Non-pigmented ciliary epithelial cell (primary cell): ENCODE results near the gene CYTH2.

Experiments
- DNase-seq: peaks from one replicate; pipeline ENCODE4 v3.0.0-alpha.2; 2010; ENCODE audit warnings: low read depth

CYTH2 gene

DNA sequence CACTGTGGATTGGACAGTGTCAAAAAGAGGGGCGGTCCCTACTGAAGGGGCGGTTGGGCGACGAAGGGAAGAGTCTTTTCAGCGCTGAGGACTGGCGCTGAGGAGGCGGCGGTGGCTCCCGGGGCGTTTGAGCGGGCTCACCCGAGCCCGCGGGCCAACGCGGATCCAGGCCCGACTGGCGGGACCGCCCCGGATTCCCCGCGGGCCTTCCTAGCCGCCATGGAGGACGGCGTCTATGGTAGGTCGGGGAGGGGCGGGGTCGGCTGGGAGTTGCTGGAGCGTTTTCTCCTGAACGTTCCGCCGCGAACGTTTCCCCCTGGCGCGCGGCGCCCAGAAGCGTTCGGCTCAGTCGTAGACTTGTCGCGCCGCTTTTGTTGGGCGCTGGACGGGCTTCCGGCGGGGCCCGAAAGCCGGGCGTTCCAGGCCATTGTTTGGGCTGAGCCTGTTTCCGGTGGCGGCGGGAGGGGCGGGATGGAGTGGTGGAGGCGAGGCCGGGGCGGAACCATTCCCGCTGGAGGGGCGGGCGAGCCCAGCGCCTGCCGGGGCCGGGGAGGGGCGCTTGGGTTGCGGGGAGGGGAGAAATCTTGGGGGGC lies at the start of gene CYTH2:
Gene CYTH2 (plus strand): TSS at position 81 of the 593 bp plus-strand sequence. CDS start 139 bp downstream, at position 220.
- no peak for DNase-seq

DNA sequence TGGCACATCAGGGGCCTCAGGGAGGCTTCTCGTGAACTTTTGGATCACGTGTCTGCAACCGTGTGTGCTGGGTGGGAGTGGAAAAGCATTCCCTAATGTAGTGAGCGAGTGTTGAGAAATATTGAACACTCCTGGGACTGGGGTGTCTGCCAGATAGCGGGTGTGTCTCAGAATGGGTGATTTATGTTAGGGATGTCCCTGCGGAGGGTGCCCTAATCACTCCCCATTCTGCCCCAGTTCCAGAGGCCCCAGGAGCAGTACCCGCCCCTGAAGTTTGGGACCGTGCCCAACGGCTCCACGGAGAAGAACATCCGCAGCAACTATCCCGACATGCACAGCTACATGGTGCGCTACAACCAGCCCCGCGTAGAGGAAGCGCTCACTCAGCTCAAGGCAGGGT lies 47.6 kb upstream of the CYTH2 start:
- no peak for DNase-seq

DNA sequence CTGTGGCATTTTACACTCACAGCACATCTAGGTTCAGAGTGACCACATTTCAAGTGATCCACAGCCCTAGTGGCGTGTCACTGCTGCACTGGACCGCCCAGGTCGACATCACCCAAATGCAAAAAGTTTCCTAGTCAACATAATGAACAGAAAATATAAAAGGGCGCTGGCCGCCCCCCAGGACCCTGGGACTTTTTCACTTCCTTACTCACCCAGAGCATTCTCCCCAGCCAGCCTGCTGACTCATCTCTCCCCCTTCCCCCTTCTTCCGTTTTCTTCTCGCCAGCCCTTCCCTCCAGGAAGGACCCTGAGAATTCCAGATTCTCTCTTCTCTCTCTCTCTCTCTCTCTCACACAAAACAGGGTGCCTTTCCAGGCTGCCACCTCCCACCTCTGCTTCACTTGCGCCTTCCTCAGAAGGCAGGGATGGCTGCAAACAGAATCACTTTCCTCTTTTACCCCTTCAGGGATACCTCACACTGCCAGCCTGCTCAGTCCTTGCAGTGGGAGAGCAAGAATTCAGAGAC lies 44.4 kb upstream of the CYTH2 start:
- DNase-seq: no peak

GRCh38 chr19:48428670-48429069 lies 40.5 kb upstream of the CYTH2 start:
- no peak for DNase-seq

GRCh38 chr19:48433337-48433736 lies 35.8 kb upstream of the CYTH2 start:
- DNase-seq: no peak

DNA sequence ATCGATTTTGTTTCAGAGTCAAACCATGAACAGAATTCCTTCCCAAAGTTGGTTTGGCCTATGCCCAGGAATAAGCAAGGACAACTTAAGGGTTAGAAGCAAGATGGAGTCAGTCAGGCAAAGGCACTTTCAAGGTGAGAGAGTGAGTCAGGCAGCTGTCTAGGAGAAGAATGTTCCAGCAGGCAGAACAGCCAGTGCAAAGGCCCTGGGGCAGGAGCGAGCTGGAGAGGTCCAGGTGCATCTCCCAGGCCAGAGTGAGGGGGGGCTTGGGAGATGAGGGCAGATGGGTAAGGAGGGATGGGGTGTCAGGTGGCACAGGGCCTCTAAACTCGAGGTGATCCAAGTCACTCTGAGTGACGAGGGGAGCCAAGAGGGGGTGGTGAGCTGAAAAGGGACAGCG lies 32.6 kb upstream of the CYTH2 start:
- no peak for DNase-seq

DNA sequence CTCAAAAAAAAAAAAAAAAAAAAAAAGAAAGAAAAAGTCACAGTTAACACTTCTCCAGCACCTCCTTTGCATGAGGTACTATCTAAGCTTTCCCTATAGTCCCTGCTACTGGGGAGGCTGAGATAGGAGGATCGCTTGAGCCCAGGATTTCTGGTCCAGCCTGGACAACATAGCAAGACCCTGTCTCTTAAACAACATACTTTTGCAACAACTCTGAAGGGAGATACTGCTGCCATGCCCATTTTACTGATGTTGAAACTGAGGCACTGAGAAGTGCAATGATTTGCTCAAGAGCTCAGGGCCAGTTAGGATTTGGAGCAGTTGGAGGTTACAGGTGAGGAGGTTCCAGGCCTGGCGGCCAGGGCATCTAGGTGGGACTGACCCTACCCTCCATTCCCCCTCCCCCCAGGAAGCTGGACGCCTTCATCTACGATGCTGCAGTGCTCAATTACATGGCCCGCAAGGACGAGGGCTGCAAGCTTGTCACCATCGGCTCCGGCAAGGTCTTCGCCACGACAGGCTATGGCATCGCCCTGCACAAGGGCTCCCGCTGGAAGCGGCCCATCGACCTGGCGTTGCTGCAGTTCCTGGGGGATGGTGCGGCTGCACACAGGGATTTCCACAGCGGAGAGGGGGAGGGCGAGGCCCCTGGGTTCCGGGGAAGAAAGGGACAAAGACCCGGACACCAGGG lies 27.7 kb upstream of the CYTH2 start:
- DNase-seq: no peak

DNA sequence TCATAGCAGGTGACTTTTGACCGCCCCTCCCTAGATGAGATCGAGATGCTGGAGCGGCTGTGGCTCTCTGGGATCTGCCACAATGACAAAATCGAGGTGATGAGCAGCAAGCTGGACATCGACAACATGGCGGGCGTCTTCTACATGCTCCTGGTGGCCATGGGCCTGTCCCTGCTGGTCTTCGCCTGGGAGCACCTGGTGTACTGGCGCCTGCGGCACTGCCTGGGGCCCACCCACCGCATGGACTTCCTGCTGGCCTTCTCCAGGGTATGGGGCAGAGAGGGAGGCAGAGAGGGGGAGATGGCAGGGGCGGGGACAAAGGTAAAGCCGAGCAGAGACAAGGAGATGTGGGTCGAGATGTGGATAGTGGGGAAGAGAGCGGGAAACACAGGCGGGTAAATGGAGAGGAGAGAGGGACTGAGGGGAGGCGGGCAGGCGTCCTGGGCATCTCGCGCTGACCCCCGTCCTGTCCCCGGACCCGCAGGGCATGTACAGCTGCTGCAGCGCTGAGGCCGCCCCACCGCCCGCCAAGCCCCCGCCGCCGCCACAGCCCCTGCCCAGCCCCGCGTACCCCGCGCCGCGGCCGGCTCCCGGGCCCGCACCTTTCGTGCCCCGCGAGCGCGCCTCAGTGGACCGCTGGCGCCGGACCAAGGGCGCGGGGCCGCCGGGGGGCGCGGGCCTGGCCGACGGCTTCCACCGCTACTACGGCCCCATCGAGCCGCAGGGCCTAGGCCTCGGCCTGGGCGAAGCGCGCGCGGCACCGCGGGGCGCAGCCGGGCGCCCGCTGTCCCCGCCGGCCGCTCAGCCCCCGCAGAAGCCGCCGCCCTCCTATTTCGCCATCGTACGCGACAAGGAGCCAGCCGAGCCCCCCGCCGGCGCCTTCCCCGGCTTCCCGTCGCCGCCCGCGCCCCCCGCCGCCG lies 26.8 kb upstream of the CYTH2 start:
- DNase-seq: no peak

GRCh38 chr19:48443256-48443655 lies 25.9 kb upstream of the CYTH2 start:
- DNase-seq: no peak

GRCh38 chr19:48443731-48444128 lies 25.4 kb upstream of the CYTH2 start:
- no peak for DNase-seq

DNA sequence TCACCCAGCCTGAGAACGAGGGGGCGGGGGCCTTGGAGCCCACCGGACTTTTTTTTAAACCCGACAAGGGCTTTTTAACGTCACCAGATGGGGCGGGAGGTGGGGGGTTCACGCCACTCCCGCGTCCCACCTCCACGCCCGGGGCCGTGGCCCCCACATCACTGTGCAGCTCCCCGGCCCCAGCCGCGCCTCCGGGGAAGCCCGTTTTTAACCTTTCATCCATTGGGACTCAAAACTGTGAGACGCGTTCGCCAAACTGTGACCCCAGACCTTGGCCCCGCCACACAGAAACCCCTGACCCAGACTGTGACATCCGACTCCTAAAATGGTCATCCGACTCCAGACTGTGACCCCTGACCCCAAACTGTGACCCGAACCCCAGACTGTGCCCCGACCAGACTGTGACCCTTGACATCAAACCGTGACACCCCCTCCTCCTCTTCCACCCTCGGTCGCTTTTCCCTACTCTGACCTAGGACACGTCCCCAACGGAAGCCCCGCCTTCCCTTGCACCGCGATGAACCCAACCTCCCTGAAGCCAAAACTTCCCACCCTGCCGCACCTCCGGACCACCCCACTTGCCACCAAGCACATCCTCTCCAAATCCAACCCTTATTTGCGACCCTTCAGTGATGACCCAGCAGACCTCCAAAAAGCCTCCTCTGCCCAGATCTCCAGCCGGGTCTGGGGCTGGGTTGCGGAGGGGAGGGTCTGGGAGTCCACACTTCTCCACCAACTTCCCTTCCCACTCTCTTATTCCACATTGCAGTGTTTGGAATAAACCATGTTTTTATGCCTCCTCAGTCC lies 24.8 kb upstream of the CYTH2 start:
- DNase-seq: no peak

DNA sequence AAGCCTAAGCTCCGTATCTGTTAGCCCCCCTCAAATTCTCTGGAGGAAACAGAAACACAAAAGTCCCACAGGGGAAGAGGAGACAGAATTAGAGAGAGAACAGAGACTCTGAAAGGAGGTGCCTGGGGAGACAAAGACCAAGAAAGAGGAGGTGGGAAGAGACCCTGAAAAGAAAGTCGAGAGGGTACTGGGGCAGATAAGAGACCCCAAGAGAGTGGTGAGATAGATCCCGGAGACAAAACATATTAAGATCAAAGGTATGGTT lies 24.3 kb upstream of the CYTH2 start:
- no peak for DNase-seq

DNA sequence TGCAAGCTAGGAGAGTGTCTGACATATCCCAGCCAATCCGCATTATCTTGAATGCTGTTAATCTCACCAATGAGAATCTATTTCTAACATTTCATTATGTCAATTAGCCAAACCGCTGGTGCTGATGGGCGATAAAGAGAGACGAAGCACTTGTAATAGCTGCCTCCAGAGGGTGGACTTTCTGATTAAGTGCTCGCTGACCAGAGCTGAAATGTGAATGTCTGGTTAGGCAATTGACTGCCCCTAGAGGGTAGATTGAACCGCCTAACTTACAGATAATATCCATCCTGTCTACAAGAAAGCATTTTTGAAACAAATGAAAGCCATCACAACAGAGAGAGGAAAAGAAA lies 23.9 kb upstream of the CYTH2 start:
- DNase-seq: peak; percentile 78

- DNase-seq: peak; percentile 79
Measured at GRCh38 chr19:48445606-48446481, 23.3 kb upstream of the CYTH2 start, which contains the start of gene GRWD1. Gene GRWD1 (plus strand): TSS chr19:48445983. CDS start chr19:48446006, 23 bp downstream.

DNA sequence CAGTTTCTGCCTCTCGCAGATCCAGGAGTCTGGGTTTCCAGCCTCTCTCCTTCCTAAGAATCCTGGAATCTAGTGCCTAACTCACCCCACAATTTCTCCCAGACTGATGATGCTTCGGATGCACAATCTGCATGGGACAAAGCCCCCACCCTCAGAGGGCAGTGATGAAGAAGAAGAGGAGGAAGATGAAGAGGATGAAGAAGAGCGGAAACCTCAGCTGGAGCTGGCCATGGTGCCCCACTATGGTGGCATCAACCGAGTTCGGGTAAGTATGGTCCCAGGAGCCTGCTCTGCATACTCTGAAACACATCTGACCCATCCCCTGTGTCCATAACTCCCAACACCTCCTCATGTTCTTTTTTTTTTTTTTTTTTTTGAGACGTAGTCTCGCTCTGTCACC lies 22.6 kb upstream of the CYTH2 start:
- DNase-seq: no peak

DNA sequence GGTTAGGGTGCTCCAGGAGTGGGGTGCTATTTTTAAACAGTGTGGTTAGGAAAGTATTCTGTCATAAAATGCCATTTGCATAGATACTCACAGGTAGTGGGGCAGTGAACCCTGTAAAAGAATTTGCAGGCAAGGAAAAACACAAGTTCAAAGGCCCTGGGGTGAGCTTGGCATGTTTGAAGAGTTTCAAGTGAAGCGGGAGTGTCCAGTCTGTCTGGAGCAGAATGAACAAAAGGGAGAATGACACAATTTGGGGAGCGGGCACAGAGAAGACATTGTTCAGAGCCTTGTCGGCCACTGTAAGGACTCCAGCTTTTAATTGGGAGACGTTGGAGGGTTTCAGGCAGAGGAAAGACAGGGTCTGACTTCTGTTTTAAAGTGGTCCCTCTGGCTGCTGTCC lies 20.6 kb upstream of the CYTH2 start:
- DNase-seq: no peak

- no peak for DNase-seq
Measured at GRCh38 chr19:48450441-48450840, 18.7 kb upstream of the CYTH2 start.

DNA sequence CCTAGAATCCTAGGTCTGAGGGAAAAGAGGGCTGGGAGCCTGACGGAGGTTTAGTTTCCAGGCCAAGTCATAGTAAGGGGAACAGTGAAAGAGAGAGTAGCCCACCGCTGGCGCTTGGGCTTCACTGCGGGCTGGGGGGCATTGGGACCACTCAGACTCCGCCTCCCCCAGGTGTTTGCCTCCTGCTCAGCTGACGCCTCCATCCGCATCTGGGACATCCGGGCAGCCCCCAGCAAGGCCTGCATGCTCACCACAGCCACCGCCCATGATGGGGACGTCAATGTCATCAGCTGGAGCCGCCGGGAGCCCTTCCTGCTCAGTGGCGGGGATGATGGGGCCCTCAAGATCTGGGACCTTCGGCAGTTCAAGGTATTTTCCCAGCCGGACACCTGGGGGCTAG lies 18.3 kb upstream of the CYTH2 start:
- DNase-seq: no peak

DNA sequence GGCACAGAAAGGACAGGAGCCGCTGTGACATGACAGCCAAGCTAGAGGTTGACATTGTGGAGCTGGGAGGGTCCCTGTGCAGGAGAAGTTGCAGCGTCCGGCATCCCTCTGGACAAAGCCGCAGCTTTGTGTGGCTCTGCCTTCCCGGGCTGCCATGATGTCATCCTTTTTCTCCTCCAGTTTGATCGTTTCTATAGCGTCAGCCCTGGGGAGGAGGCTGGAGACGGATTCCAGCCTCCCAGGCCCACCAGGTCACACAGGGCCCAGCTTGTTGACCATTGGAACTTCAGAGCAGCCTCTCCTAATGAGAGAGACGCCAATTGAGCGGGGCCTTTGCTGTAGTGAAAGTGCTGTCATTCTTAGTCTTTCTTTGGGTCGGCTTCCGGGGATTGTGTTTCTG lies 17.5 kb upstream of the CYTH2 start:
- DNase-seq: no peak

GRCh38 chr19:48452289-48453190 lies 16.6 kb upstream of the CYTH2 start:
- no peak for DNase-seq
